Measurements from ENCODE around the gene TOM1L1.

The TOM1L1 gene

GRCh38 chr17:55005520-55005919 is 104.9 kb downstream of the TOM1L1 start:
- H3F3A ChIP-seq (ENCODE audit: insufficient read depth, low read length), result no peaks in the 10 kb centered on the region
- H3K79me2 ChIP-seq (ENCODE audit: insufficient read depth, low read length), result no peaks in the 10 kb centered on the region
- H3K36me3 ChIP-seq (ENCODE audit: insufficient read depth, low read length), result no peaks in the 10 kb centered on the region
- H2AFZ ChIP-seq (ENCODE audit: low read length), result no peak overlapping the region
- no peaks in the 10 kb centered on the region for H3K9me2 ChIP-seq (ENCODE audit: low read depth, low read length)
- no peak overlapping the region for H3K4me3 ChIP-seq (ENCODE audit: low read depth, low read length, poor library complexity, severe bottlenecking)
- H3K9me3 ChIP-seq (ENCODE audit: low read length), result no peaks in the 10 kb centered on the region
- no peak overlapping the region for H3K4me2 ChIP-seq (ENCODE audit: low read length)
- H4K20me1 ChIP-seq (ENCODE audit: insufficient read depth, low read length), result no peaks in the 10 kb centered on the region
- H3K4me1 ChIP-seq (ENCODE audit: insufficient read depth, low read length, severe bottlenecking), result no peaks in the 10 kb centered on the region
- no peaks in the 10 kb centered on the region for H3K27me3 ChIP-seq (ENCODE audit: insufficient read depth, low read length)
- H3K27ac ChIP-seq (ENCODE audit: low read depth, low read length, poor library complexity, severe bottlenecking), result no peak overlapping the region
- no peak for TF ChIP-seq EZH2 (IDR thresholded peaks at IDR 0.05; ENCODE audit: borderline replicate concordance, low read length)
- TF ChIP-seq CTCF (IDR thresholded peaks at IDR 0.05; ENCODE audit: low read length), result peak; percentile 63
- no peak overlapping the region for H3K9ac ChIP-seq (ENCODE audit: low read length)
